GM08714 (cell line): ENCODE measurements around the gene FLVCR2.

Experiments
- H3K4me3 ChIP-seq: fragments of 200-500 bp; sonication (Bioruptor generic); 2 replicates; pipeline ENCODE4 v1.5.1; 2014; ENCODE audit warnings: mild to moderate bottlenecking, low read length, inconsistent platforms
- ZNF274 ChIP-seq: IDR thresholded peaks from 2 replicates; pipeline ENCODE4 v1.6.1; 2012; ENCODE audit warnings: mild to moderate bottlenecking, low read depth, low read length

The FLVCR2 gene

GRCh38 chr14:75566321-75566720 is 12.1 kb upstream of the FLVCR2 start:
- H3K4me3 ChIP-seq: no peak overlapping the region
- TF ChIP-seq ZNF274: no peak

GRCh38 chr14:75566752-75567151 is 11.7 kb upstream of the FLVCR2 start:
- H3K4me3 ChIP-seq: no peak overlapping the region
- TF ChIP-seq ZNF274: no peak

GRCh38 chr14:75568140-75568539 is 10.3 kb upstream of the FLVCR2 start:
- H3K4me3 ChIP-seq: no peak overlapping the region
- TF ChIP-seq ZNF274: no peak

- no peak overlapping the region for H3K4me3 ChIP-seq
- TF ChIP-seq ZNF274: no peak
Measured at GRCh38 chr14:75568791-75569190, 9.6 kb upstream of the FLVCR2 start.

GRCh38 chr14:75570797-75571196 is 7.6 kb upstream of the FLVCR2 start:
- H3K4me3 ChIP-seq: no peak overlapping the region
- TF ChIP-seq ZNF274: no peak

- TF ChIP-seq ZNF274: no peak
- no peak overlapping the region for H3K4me3 ChIP-seq
Measured at GRCh38 chr14:75572104-75572503, 6.3 kb upstream of the FLVCR2 start.

GRCh38 chr14:75577090-75577489 is 1.3 kb upstream of the FLVCR2 start:
- H3K4me3 ChIP-seq: no peak overlapping the region
- no peak for TF ChIP-seq ZNF274

- no peak for TF ChIP-seq ZNF274
- peak overlapping the region; percentile 47; the same call in 1 of the 2 replicates for H3K4me3 ChIP-seq
Measured at GRCh38 chr14:75577729-75578101, 705 bp upstream of the FLVCR2 start.

GRCh38 chr14:75578786-75579337 is 442 bp downstream of the FLVCR2 start:
- H3K4me3 ChIP-seq: peak overlapping the region; percentile 62
- no peak for TF ChIP-seq ZNF274

GRCh38 chr14:75579338-75579864 is 981 bp downstream of the FLVCR2 start:
- peak overlapping the region; percentile 62; the same call in 1 of the 2 replicates for H3K4me3 ChIP-seq
- TF ChIP-seq ZNF274: no peak

GRCh38 chr14:75579882-75580281 is 1.5 kb downstream of the FLVCR2 start:
- no peak for TF ChIP-seq ZNF274
- H3K4me3 ChIP-seq: no peak overlapping the region

GRCh38 chr14:75587388-75587787 is 9.0 kb downstream of the FLVCR2 start:
- no peak overlapping the region for H3K4me3 ChIP-seq
- no peak for TF ChIP-seq ZNF274

- H3K4me3 ChIP-seq: no peak overlapping the region
- no peak for TF ChIP-seq ZNF274
Measured at GRCh38 chr14:75589931-75590330, 11.5 kb downstream of the FLVCR2 start.

GRCh38 chr14:75591331-75591946 is 13.0 kb downstream of the FLVCR2 start:
- H3K4me3 ChIP-seq: no peak overlapping the region
- no peak for TF ChIP-seq ZNF274

GRCh38 chr14:75591987-75592575 is 13.7 kb downstream of the FLVCR2 start:
- TF ChIP-seq ZNF274: no peak
- no peak overlapping the region for H3K4me3 ChIP-seq
